ENCODE measurements around the gene LRRC71. TPM values are rescaled to one million over a fixed set of nuclear protein-coding genes. Genes with fewer than 3 reads are reported as not detected.

The LRRC71 gene
- total RNA-seq, 2 donors from 2014 or later: not detected

DNA sequence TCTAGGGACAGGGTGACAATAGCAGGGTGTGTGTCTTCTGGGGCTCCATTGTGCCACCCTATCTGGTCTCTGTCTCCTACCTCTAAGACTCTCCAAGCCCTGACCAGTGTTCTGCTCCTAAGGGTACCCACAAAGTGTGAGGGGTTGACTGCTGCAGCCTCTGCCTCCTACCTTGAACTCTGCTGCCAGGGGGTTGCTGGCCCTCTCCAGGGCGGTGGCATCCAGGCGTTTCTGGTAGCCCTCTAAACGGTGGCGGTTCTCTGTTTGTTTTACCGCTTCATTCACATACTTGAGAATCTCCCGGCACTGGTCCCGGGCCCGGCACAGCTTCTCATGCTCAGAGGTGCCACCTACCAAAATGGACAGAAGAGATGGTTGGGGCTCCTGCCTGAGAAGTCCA, 24.4 kb downstream of the LRRC71 start:
- Mint-ChIP-seq H3K4me1 (peaks cover 8% of the 10 kb centered on the region), H3K9me3 (no peaks in the 10 kb centered on the region), H3K27ac (peak overlapping the region; percentile 5), H3K36me3 (ENCODE audit: low read depth) (peaks cover 88% of the 10 kb centered on the region), H3K4me3 (no peak overlapping the region), H3K27me3 (ENCODE audit: insufficient read depth) (no peaks in the 10 kb centered on the region)
- Histone ChIP-seq H3K9ac (ENCODE audit: extremely low read depth, low read length, poor library complexity, severe bottlenecking) (no peak overlapping the region), H3K4me3 (ENCODE audit: low read length) (no peak overlapping the region), H3K4me1 (ENCODE audit: control insufficient read depth, insufficient read depth, low read length) (no peaks in the 10 kb centered on the region), H3K27ac (ENCODE audit: low read depth, low read length) (no peak overlapping the region), H3K9me3 (ENCODE audit: control insufficient read depth, low read length) (no peaks in the 10 kb centered on the region), H3K36me3 (ENCODE audit: control insufficient read depth, insufficient read depth, low read length) (peaks cover 99% of the 10 kb centered on the region), H3K27me3 (ENCODE audit: control insufficient read depth, insufficient read depth, low read length, poor library complexity, severe bottlenecking) (no peaks in the 10 kb centered on the region)
- DNase-seq: no peak
- WGBS, 2 experiments (ENCODE audit: insufficient coverage in 1 of 2, insufficient read length in 1 of 2): 92 to 94% methylated on average over 8 of the region's 8 CpGs
- TF ChIP-seq, protein P1, sequence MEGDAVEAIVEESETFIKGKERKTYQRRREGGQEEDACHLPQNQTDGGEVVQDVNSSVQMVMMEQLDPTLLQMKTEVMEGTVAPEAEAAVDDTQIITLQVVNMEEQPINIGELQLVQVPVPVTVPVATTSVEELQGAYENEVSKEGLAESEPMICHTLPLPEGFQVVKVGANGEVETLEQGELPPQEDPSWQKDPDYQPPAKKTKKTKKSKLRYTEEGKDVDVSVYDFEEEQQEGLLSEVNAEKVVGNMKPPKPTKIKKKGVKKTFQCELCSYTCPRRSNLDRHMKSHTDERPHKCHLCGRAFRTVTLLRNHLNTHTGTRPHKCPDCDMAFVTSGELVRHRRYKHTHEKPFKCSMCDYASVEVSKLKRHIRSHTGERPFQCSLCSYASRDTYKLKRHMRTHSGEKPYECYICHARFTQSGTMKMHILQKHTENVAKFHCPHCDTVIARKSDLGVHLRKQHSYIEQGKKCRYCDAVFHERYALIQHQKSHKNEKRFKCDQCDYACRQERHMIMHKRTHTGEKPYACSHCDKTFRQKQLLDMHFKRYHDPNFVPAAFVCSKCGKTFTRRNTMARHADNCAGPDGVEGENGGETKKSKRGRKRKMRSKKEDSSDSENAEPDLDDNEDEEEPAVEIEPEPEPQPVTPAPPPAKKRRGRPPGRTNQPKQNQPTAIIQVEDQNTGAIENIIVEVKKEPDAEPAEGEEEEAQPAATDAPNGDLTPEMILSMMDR (conservative IDR thresholded peaks at IDR 0.05): no peak

DNA sequence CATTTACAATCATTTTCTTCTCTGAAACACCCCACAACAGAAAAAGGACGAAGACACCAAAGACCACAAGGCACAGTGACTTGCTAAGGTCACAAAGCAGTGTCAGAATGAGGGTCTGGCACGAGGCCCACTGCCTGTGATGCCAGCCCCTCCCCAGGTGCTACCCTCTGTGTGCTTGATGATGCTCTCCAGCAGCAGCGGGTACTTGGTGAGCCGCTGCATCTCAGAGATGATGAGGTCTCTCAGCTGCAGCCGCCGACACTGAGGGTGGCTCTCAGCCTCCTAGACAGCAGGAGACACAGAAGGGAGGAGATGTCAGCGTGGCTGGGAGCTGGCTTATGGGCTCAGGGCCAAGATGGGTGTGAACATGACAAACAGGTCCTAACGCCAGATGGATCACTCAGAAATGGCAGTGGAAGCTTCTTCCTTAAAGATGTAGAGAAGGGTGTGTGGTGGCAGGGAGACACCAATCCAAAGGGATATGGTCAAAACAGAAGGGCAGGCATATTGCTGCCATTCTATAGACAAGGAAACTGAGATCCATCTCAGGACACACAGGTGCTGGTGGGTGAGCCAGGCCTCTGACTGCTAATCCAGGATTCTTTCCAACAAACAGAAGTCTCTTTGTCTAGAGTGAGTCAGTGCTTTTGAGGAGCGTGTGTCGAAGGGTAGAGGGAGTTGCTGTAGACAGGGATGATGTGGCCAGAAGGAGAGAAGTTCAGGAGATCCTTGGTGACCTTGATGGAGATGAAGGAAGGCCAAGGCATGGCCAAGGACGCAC, 25.6 kb downstream of the LRRC71 start:
- H3K9me3 Mint-ChIP-seq: no peaks in the 10 kb centered on the region
- no peaks in the 10 kb centered on the region for H3K27me3 Mint-ChIP-seq (ENCODE audit: insufficient read depth)
- TF ChIP-seq, protein P1 (conservative IDR thresholded peaks at IDR 0.05): no peak
- peaks cover 13% of the 10 kb centered on the region for H3K4me1 Mint-ChIP-seq
- Histone ChIP-seq H3K27ac (ENCODE audit: low read depth, low read length) (no peak overlapping the region), H3K4me1 (ENCODE audit: control insufficient read depth, insufficient read depth, low read length) (no peaks in the 10 kb centered on the region), H3K4me3 (ENCODE audit: low read length) (no peak overlapping the region), H3K36me3 (ENCODE audit: control insufficient read depth, insufficient read depth, low read length) (peaks cover 99% of the 10 kb centered on the region), H3K9ac (ENCODE audit: extremely low read depth, low read length, poor library complexity, severe bottlenecking) (no peak overlapping the region), H3K9me3 (ENCODE audit: control insufficient read depth, low read length) (no peaks in the 10 kb centered on the region), H3K27me3 (ENCODE audit: control insufficient read depth, insufficient read depth, low read length, poor library complexity, severe bottlenecking) (no peaks in the 10 kb centered on the region)
- no peak for DNase-seq
- WGBS, 2 experiments (ENCODE audit: insufficient coverage in 1 of 2, insufficient read length in 1 of 2): 95 to 99% methylated on average over 9 to 11 of the region's 11 CpGs
- H3K27ac Mint-ChIP-seq: no peak overlapping the region
- H3K4me3 Mint-ChIP-seq: no peak overlapping the region
- peaks cover 82% of the 10 kb centered on the region for H3K36me3 Mint-ChIP-seq (ENCODE audit: low read depth)

DNA sequence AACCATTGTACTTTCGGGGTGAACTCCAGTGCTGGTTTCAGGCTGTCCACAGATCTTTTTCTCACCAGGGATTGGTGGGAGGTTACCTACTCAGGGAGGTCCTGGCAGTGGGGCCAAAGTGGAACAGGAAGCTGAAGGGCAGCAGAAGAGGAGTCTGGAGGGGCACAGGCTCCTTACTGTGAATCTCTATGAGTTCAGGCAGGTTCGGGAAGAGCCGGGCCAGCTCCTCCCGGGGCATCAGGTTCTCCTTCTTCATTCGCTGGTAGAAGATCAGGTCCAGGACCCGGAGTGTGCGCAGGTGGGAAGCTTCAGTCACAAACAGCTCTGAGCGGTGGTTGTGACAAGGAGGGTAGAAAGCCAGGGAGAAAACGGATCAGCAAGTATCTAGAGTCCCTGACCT, 26.7 kb downstream of the LRRC71 start:
- Histone ChIP-seq H3K27me3 (ENCODE audit: control insufficient read depth, insufficient read depth, low read length, poor library complexity, severe bottlenecking) (no peaks in the 10 kb centered on the region), H3K4me3 (ENCODE audit: low read length) (no peak overlapping the region), H3K27ac (ENCODE audit: low read depth, low read length) (no peak overlapping the region), H3K36me3 (ENCODE audit: control insufficient read depth, insufficient read depth, low read length) (peaks cover 99% of the 10 kb centered on the region), H3K4me1 (ENCODE audit: control insufficient read depth, insufficient read depth, low read length) (peaks cover 6% of the 10 kb centered on the region), H3K9me3 (ENCODE audit: control insufficient read depth, low read length) (no peaks in the 10 kb centered on the region), H3K9ac (ENCODE audit: extremely low read depth, low read length, poor library complexity, severe bottlenecking) (no peak overlapping the region)
- Mint-ChIP-seq H3K4me1 (peaks cover 21% of the 10 kb centered on the region), H3K27ac (no peak overlapping the region), H3K4me3 (no peak overlapping the region), H3K36me3 (ENCODE audit: low read depth) (peaks cover 86% of the 10 kb centered on the region), H3K9me3 (no peaks in the 10 kb centered on the region), H3K27me3 (ENCODE audit: insufficient read depth) (no peaks in the 10 kb centered on the region)
- 93 to 95% methylated on average over 3 to 9 of the region's 9 CpGs for WGBS, 2 experiments (ENCODE audit: insufficient coverage in 1 of 2, insufficient read length in 1 of 2)
- DNase-seq: no peak
- TF ChIP-seq, protein P1 (conservative IDR thresholded peaks at IDR 0.05): no peak
